Progenitor cell of endocrine pancreas (in vitro differentiated cells): Measurements from ENCODE around the gene HAUS2. TPM values are rescaled to one million over a fixed set of nuclear protein-coding genes. Genes with fewer than 3 reads are reported as not detected.
"Not testable (repeated sequence)": the region's sequence is repeated elsewhere in the genome, so short reads cannot be mapped to it uniquely, and the experiment has no call there.

Source experiments
- DNase-seq: peaks from one replicate; pipeline ENCODE4 v3.0.0; 2021; ENCODE audit warnings: low spot score; ENCODE audit not compliant: unreplicated experiment
- H3K27ac Mint-ChIP-seq: 2 replicates; pipeline ENCODE4 v1.8.0; 2021; ENCODE audit warnings: mild to moderate bottlenecking, moderate library complexity, mixed read lengths
- H3K27me3 Mint-ChIP-seq: 2 replicates; pipeline ENCODE4 v1.8.0; 2021; ENCODE audit warnings: mixed read lengths
- H3K36me3 Mint-ChIP-seq: 2 replicates; pipeline ENCODE4 v1.8.0; 2022; ENCODE audit warnings: mixed read lengths; ENCODE audit not compliant: insufficient read depth
- H3K4me1 Mint-ChIP-seq: 2 replicates; pipeline ENCODE4 v1.8.0; 2021; ENCODE audit warnings: low read depth, mixed read lengths
- H3K4me3 Mint-ChIP-seq: 2 replicates; pipeline ENCODE4 v1.8.0; 2021; ENCODE audit warnings: low read depth, mild to moderate bottlenecking, moderate library complexity, mixed read lengths
- H3K9me3 Mint-ChIP-seq: 2 replicates; pipeline ENCODE4 v1.8.0; 2021; ENCODE audit warnings: low read depth, mixed read lengths
- total RNA-seq: library from RNA; stranded (reverse); gene quantifications from 2 replicates; pipeline ENCODE4 v1.2.1, GENCODE V29; 2021
- TF ChIP-seq, protein P1 (sequence below): fragments of 200-600 bp; sonication (generic); IDR thresholded peaks from one replicate; pipeline ENCODE4 v1.5.0; 2021; ENCODE audit warnings: antibody characterized with exemption, mild to moderate bottlenecking; ENCODE audit not compliant: unreplicated experiment

Gene HAUS2
- total RNA-seq, 1 donor from 2014 or later: 22.0 TPM

DNA sequence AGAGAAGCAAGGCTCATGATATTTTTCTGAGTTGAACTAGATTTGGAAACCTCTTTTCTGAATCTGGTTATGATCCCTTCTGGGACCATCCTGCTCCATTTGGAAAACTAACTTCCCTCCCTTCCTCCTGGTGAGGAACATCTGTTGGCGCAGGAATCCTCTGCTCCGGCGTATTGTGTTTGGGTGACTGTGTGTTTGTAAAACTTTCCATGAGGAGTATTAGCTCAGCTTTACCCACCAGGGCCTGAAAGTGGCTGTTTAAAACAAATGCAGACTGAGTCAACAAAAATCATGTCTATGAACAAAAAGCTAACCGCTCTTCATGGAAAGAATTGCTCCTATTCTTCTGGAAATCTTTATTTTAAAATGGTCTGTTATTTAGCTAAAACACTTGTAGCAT, 44.5 kb downstream of the HAUS2 start:
- TF ChIP-seq, protein P1, sequence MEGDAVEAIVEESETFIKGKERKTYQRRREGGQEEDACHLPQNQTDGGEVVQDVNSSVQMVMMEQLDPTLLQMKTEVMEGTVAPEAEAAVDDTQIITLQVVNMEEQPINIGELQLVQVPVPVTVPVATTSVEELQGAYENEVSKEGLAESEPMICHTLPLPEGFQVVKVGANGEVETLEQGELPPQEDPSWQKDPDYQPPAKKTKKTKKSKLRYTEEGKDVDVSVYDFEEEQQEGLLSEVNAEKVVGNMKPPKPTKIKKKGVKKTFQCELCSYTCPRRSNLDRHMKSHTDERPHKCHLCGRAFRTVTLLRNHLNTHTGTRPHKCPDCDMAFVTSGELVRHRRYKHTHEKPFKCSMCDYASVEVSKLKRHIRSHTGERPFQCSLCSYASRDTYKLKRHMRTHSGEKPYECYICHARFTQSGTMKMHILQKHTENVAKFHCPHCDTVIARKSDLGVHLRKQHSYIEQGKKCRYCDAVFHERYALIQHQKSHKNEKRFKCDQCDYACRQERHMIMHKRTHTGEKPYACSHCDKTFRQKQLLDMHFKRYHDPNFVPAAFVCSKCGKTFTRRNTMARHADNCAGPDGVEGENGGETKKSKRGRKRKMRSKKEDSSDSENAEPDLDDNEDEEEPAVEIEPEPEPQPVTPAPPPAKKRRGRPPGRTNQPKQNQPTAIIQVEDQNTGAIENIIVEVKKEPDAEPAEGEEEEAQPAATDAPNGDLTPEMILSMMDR: no peak
- Mint-ChIP-seq H3K4me3 (no peak overlapping the region), H3K4me1 (no peaks in the 10 kb centered on the region), H3K36me3 (no peaks in the 10 kb centered on the region), H3K27ac (no peak overlapping the region), H3K27me3 (peaks cover 4% of the 10 kb centered on the region), H3K9me3 (no peaks in the 10 kb centered on the region)
- DNase-seq: no peak

DNA sequence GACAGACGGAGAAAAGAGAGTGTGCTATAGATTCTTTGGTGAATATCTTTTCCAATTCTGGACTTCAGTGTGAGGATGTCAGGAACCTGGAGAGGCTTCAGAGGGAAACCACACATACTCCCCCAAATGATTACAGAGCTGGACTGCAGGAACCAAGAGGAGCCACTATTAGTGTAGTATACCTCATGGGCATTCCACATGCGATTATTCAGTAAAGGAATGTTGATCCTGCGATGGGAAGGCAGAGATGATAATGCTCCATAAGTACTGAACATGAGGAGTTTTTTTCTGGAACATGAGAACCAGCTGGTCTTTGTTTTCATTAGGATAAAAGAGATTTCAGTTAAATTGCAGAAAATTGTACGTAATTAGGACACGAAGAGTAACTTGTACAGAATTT, 45.5 kb downstream of the HAUS2 start:
- Mint-ChIP-seq H3K4me3 (no peak overlapping the region), H3K27ac (no peak overlapping the region), H3K4me1 (no peaks in the 10 kb centered on the region), H3K36me3 (no peaks in the 10 kb centered on the region), H3K27me3 (peaks cover 4% of the 10 kb centered on the region), H3K9me3 (no peaks in the 10 kb centered on the region)
- DNase-seq: no peak
- TF ChIP-seq, protein P1: no peak

DNA sequence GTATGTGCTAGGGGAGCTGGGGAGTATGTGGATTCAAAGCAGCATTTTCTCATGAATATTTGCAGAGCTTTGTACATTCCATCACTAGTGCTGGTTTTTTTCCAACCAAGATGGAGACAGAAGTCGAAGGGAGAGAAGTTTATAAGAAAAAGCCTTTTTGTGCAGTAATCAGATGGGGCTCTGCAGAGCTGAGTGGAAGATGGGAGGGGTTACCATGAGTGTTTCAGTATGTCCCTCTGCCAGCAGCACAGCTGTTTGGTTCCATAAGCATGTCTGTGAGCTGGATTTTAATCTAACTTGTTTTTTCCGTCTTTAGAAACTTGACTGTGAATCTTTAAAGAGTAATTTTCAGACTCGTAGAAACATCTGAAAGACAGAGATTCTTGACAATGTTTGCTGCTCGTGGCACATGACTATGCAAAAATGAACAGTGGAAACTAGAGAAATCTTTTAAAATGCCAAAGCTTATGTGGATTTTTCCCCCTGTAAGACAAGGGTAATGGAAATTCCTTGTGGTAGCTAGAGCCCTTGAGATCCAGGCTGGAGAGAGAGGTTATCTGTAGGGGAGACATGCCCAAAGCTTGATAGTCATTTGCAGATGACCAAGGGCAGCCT, 47.1 kb downstream of the HAUS2 start:
- Mint-ChIP-seq H3K4me3 (no peak overlapping the region), H3K27ac (no peak overlapping the region), H3K27me3 (peaks cover 4% of the 10 kb centered on the region), H3K36me3 (no peaks in the 10 kb centered on the region), H3K9me3 (no peaks in the 10 kb centered on the region), H3K4me1 (no peaks in the 10 kb centered on the region)
- no peak for DNase-seq
- TF ChIP-seq, protein P1: no peak

DNA sequence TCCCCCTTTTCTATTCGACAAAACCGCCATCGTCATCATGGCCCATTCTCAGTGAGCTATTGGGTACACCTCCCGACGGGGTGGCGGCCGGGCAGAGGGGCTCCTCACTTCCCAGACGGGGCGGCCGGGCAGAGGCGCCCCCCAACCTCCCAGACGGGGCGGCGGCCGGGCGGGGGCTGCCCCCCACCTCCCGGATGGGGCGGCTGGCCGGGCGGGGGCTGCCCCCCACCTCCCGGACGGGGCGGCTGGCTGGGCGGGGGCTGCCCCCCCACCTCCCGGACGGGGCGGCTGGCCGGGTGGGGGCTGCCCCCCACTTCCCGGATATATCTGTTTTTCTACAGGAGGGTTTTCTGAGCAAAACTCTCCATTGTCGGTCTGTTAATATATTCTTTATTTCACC, 52.7 kb downstream of the HAUS2 start:
- H3K27me3 Mint-ChIP-seq, H3K36me3 Mint-ChIP-seq, H3K27ac Mint-ChIP-seq, DNase-seq, H3K4me3 Mint-ChIP-seq, H3K4me1 Mint-ChIP-seq, H3K9me3 Mint-ChIP-seq: not testable (repeated sequence)

DNA sequence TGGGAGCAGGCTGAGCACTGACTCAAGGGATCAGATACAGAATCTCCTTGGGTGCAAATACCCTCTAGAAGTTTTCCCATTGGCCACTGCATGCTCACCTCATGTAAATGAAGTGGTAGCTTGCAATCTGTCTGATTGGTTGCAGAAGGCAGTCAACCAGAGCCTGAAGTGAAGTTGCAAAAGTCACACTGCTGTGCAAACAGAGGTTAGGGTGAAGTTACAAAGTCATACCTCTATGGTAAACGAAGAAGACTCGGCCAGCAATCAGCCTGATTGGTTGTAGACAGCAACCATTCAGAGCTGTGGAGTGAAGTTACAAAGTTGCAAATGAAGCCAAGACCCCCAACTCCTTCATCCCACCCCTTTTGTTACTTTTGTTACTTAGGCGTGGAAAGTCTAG, 53.9 kb downstream of the HAUS2 start:
- H3K4me3 Mint-ChIP-seq: no peak overlapping the region
- TF ChIP-seq, protein P1: no peak
- peaks cover 2% of the 10 kb centered on the region for H3K4me1 Mint-ChIP-seq
- DNase-seq: no peak
- H3K36me3 Mint-ChIP-seq: no peaks in the 10 kb centered on the region
- H3K27me3 Mint-ChIP-seq: no peaks in the 10 kb centered on the region
- H3K9me3 Mint-ChIP-seq: peaks cover 4% of the 10 kb centered on the region
- H3K27ac Mint-ChIP-seq: no peak overlapping the region

DNA sequence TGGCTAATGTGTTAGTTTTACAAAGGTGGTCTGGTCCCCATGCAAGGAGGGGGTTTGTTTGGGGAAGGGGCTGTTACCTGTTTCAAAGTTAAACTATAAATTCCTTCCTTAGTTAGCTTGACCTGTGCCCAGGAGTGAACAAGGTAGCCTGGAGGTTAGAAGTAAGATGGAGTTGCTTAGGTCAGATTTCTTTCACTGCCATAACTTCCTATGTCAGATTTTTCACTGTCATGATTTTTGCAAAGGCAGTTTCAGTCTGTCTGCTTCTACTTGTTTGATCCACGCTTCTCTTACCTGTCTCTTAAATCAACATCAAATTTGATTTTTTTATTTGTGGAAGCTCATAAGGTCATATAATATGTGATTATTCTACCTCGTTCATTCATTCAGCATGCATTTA, 55.3 kb downstream of the HAUS2 start:
- Mint-ChIP-seq H3K36me3 (no peaks in the 10 kb centered on the region), H3K27ac (no peak overlapping the region), H3K27me3 (peaks cover 3% of the 10 kb centered on the region), H3K4me1 (peaks cover 2% of the 10 kb centered on the region), H3K9me3 (peaks cover 4% of the 10 kb centered on the region), H3K4me3 (no peak overlapping the region)
- TF ChIP-seq, protein P1: no peak
- no peak for DNase-seq
